22Rv1 (cell line): ENCODE measurements around the gene HS6ST1.

Experiments used
- CTCF ChIP-seq: fragments of 450-650 bp; IDR thresholded peaks from 2 replicates; pipeline ENCODE4 v1.5.1; 2017; ENCODE audit warnings: mild to moderate bottlenecking
- ZFX ChIP-seq: fragments of 450-650 bp; IDR thresholded peaks from 2 replicates; pipeline ENCODE4 v1.6.1; 2017; ENCODE audit warnings: antibody characterized with exemption, borderline replicate concordance

- TF ChIP-seq CTCF (no peak), ZFX (no peak)
Measured at GRCh38 chr2:128360711-128361110, 42.0 kb upstream of the HS6ST1 start.
